Measurements from ENCODE around the gene PPARG.

PPARG gene

DNA sequence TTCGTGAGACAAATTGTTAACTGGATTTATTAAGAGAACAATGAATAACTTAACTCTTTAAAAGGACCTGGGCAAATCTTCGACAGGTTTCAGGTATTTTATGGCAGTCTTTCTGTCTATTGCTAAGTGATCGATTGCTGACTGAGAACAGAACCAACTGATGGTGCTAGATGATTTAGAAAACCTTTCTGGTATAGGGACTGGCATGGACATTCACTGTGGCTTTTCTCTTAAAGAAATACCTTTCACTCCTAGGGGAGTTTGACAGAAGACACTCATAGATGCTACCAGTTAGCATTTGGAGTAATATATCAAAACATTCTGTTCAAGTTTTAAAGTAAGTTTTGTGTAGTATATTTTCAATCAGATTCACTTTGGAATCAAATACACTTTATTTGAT lies 654 bp downstream of the PPARG start:
- H3K27me3 ChIP-seq (ENCODE audit: insufficient read depth, insufficient read length), result peaks cover 55% of the 10 kb centered on the region
- no peak overlapping the region for H3K9ac ChIP-seq (ENCODE audit: insufficient read length, low read depth)
- DNase-seq (ENCODE audit: low read depth, low spot score), result no peak
- no peak overlapping the region for H3K4me3 ChIP-seq (ENCODE audit: insufficient read length, low read depth)
- H3K4me1 ChIP-seq (ENCODE audit: insufficient read depth, insufficient read length), result no peaks in the 10 kb centered on the region
- H3K36me3 ChIP-seq (ENCODE audit: insufficient read depth, insufficient read length, low read length), result no peaks in the 10 kb centered on the region
- no peak for TF ChIP-seq ZNF274 (IDR thresholded peaks at IDR 0.05; ENCODE audit: low read depth, low read length)
- no peak for TF ChIP-seq YY1 (IDR thresholded peaks at IDR 0.05; ENCODE audit: insufficient read depth, insufficient read length)
- TF ChIP-seq SUZ12 (IDR thresholded peaks at IDR 0.05; ENCODE audit: extremely low read depth, insufficient read depth, insufficient read length), result no peak
- no peaks in the 10 kb centered on the region for H3K9me3 ChIP-seq (ENCODE audit: insufficient read depth, low read length)

DNA sequence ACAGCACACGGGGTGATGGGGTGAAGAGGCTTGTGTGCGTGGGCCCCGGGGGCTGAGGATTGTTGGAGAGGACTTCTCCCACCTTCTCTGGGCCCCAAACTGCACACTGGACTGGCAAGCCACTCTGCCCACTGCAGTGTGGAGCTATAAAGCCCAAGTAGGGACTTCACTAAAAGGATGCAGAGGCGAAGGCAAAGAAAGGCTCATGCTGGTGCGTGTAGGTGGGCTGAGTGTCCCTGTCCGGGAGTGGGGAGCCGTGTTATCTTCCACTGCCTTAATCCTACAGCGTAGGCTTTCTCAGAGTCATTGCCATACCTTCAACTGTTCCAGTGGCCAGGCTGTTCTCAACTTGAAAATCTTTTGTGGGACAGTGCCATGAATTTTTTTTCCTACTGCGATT lies 3.9 kb downstream of the PPARG start:
- Histone ChIP-seq H3K36me3 (ENCODE audit: insufficient read depth, insufficient read length, low read length) (no peaks in the 10 kb centered on the region), H3K9me3 (ENCODE audit: insufficient read depth, low read length) (no peaks in the 10 kb centered on the region), H3K27me3 (ENCODE audit: insufficient read depth, insufficient read length) (peaks cover 30% of the 10 kb centered on the region), H3K9ac (ENCODE audit: insufficient read length, low read depth) (no peak overlapping the region), H3K4me1 (ENCODE audit: insufficient read depth, insufficient read length) (no peaks in the 10 kb centered on the region), H3K4me3 (ENCODE audit: insufficient read length, low read depth) (no peak overlapping the region)
- DNase-seq (ENCODE audit: low read depth, low spot score), result no peak
- no peak for TF ChIP-seq YY1 (IDR thresholded peaks at IDR 0.05; ENCODE audit: insufficient read depth, insufficient read length)

DNA sequence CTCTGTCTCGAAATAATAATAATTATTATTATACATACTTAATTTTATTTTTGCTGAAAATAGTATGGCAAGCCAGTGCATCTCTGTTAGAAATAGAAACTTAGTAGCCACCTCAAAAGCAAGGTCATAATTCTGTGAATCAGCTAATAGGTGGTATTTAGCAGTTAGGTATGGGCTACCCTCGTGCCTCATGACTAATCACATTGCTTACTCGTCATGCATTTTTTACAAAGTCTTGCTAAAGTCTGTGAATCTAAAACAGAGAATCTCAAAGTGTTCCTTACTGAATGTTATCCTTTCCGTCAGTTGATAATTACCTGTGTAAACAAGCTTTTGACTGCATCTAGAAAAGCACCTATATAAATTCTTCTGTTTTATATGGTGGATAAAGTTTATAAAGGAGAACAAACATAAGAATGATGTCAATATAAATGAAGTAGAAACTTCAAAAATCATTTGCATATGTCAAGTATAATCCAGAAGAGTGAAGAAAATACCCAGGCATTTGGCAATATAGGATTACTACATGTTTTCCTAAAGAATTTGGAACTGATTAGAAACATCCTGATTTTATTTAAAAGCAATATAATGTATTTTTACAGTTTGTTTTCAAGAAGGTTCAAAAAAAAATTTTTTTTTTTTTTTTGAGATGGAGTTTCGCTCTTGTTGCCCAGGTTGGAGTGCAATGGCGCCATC lies 6.2 kb downstream of the PPARG start:
- Histone ChIP-seq H3K9me3 (ENCODE audit: insufficient read depth, low read length) (no peaks in the 10 kb centered on the region), H3K9ac (ENCODE audit: insufficient read length, low read depth) (no peak overlapping the region), H3K36me3 (ENCODE audit: insufficient read depth, insufficient read length, low read length) (no peaks in the 10 kb centered on the region), H3K4me1 (ENCODE audit: insufficient read depth, insufficient read length) (no peaks in the 10 kb centered on the region), H3K27me3 (ENCODE audit: insufficient read depth, insufficient read length) (peaks cover 10% of the 10 kb centered on the region), H3K4me3 (ENCODE audit: insufficient read length, low read depth) (no peak overlapping the region)
- no peak for DNase-seq (ENCODE audit: low read depth, low spot score)
- TF ChIP-seq YY1 (IDR thresholded peaks at IDR 0.05; ENCODE audit: insufficient read depth, insufficient read length) (no peak), SUZ12 (IDR thresholded peaks at IDR 0.05; ENCODE audit: extremely low read depth, insufficient read depth, insufficient read length) (no peak), ZNF274 (IDR thresholded peaks at IDR 0.05; ENCODE audit: low read depth, low read length) (no peak)

DNA sequence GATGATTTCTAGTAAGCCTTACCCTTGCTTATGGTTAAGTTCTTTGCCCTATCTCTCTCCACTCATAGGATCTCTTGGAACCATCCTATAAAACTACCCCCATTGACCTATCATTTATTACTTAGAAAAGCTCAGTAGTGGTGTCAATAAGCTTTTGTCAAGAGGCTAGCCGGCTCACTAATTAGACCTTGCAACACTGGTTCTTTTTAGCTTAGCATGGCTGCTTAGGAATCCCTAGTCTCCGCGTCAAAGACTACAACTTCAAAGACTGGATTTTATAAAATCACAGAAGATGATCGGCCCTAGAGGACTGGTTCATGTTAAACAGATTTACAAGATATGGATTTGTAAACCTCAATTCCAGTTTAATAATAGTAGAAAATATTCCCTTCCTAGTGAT lies 7.6 kb downstream of the PPARG start:
- no peak overlapping the region for H3K4me3 ChIP-seq (ENCODE audit: insufficient read length, low read depth)
- no peaks in the 10 kb centered on the region for H3K36me3 ChIP-seq (ENCODE audit: insufficient read depth, insufficient read length, low read length)
- H3K27me3 ChIP-seq (ENCODE audit: insufficient read depth, insufficient read length), result peaks cover 2% of the 10 kb centered on the region
- TF ChIP-seq SUZ12 (IDR thresholded peaks at IDR 0.05; ENCODE audit: extremely low read depth, insufficient read depth, insufficient read length) (no peak), YY1 (IDR thresholded peaks at IDR 0.05; ENCODE audit: insufficient read depth, insufficient read length) (no peak), ZNF274 (IDR thresholded peaks at IDR 0.05; ENCODE audit: low read depth, low read length) (no peak)
- H3K9ac ChIP-seq (ENCODE audit: insufficient read length, low read depth), result no peak overlapping the region
- H3K9me3 ChIP-seq (ENCODE audit: insufficient read depth, low read length), result no peaks in the 10 kb centered on the region
- DNase-seq (ENCODE audit: low read depth, low spot score), result no peak
- no peaks in the 10 kb centered on the region for H3K4me1 ChIP-seq (ENCODE audit: insufficient read depth, insufficient read length)

DNA sequence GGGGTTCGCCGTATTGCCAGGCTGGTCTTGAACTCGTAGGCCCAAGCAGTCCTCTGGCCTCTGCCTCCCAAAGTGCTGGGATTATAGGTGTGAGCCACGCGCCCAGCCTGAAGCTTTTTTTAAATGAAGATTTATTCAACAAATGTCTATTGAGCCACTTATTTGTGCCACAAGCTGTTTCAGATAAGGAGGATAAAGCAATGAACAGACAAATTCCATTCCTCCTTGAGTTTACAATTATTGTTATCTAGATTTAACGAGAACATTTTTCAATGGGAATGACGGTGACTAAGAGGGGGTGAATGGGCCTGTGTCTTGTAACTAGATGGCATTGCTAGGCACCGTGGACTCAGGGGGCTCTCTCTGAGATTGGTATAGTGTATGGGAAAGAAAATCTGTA lies 10.2 kb downstream of the PPARG start:
- Histone ChIP-seq H3K27me3 (ENCODE audit: insufficient read depth, insufficient read length) (no peaks in the 10 kb centered on the region), H3K4me3 (ENCODE audit: insufficient read length, low read depth) (no peak overlapping the region), H3K4me1 (ENCODE audit: insufficient read depth, insufficient read length) (no peaks in the 10 kb centered on the region), H3K9ac (ENCODE audit: insufficient read length, low read depth) (no peak overlapping the region), H3K9me3 (ENCODE audit: insufficient read depth, low read length) (no peaks in the 10 kb centered on the region), H3K36me3 (ENCODE audit: insufficient read depth, insufficient read length, low read length) (no peaks in the 10 kb centered on the region)
- TF ChIP-seq ZNF274 (IDR thresholded peaks at IDR 0.05; ENCODE audit: low read depth, low read length), result no peak
- no peak for TF ChIP-seq YY1 (IDR thresholded peaks at IDR 0.05; ENCODE audit: insufficient read depth, insufficient read length)
- no peak for TF ChIP-seq SUZ12 (IDR thresholded peaks at IDR 0.05; ENCODE audit: extremely low read depth, insufficient read depth, insufficient read length)
- no peak for DNase-seq (ENCODE audit: low read depth, low spot score)

DNA sequence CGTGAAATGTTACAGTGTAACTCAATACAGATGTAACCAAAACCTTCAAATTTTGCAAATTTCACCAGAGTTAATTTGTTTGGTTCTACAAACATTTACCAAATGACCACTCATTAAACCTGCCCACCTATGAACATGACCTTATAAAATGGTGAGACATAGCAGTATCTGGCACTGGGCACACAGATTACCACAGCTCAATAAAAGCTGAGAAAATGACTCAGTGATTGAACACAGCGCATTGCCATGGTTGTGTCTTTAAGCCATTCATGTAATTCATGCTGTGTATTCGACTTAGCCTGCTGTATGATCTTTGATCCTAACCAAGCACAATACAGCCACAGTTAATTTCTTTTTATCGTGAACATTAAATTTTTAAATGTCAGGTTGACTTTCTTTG lies 11.3 kb downstream of the PPARG start:
- H3K4me3 ChIP-seq (ENCODE audit: insufficient read length, low read depth), result no peak overlapping the region
- H3K9me3 ChIP-seq (ENCODE audit: insufficient read depth, low read length), result no peaks in the 10 kb centered on the region
- TF ChIP-seq SUZ12 (IDR thresholded peaks at IDR 0.05; ENCODE audit: extremely low read depth, insufficient read depth, insufficient read length) (no peak), YY1 (IDR thresholded peaks at IDR 0.05; ENCODE audit: insufficient read depth, insufficient read length) (no peak), ZNF274 (IDR thresholded peaks at IDR 0.05; ENCODE audit: low read depth, low read length) (no peak)
- H3K27me3 ChIP-seq (ENCODE audit: insufficient read depth, insufficient read length), result no peaks in the 10 kb centered on the region
- H3K4me1 ChIP-seq (ENCODE audit: insufficient read depth, insufficient read length), result no peaks in the 10 kb centered on the region
- DNase-seq (ENCODE audit: low read depth, low spot score), result no peak
- H3K36me3 ChIP-seq (ENCODE audit: insufficient read depth, insufficient read length, low read length), result no peaks in the 10 kb centered on the region
- no peak overlapping the region for H3K9ac ChIP-seq (ENCODE audit: insufficient read length, low read depth)

DNA sequence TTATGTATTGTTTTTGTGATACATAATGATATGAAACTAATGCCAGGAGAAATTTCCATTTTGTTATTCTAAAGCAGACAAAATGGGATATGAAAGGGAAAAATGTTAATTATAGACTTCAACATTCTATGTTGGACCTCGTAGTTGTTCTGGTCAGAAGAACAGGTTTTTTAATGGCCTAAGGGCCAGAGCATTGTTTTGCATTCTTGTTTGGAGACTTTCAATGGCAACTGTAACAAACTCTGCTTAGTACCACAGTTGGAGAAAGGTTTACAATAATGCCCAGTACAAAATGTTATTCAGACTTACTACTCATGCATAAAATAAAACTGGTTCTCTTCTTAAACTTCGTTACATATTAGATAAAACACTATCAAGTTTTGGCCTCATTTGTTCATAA lies 12.2 kb downstream of the PPARG start:
- Histone ChIP-seq H3K4me3 (ENCODE audit: insufficient read length, low read depth) (no peak overlapping the region), H3K4me1 (ENCODE audit: insufficient read depth, insufficient read length) (no peaks in the 10 kb centered on the region), H3K36me3 (ENCODE audit: insufficient read depth, insufficient read length, low read length) (no peaks in the 10 kb centered on the region), H3K27me3 (ENCODE audit: insufficient read depth, insufficient read length) (no peaks in the 10 kb centered on the region), H3K9ac (ENCODE audit: insufficient read length, low read depth) (no peak overlapping the region), H3K9me3 (ENCODE audit: insufficient read depth, low read length) (no peaks in the 10 kb centered on the region)
- no peak for DNase-seq (ENCODE audit: low read depth, low spot score)
- no peak for TF ChIP-seq SUZ12 (IDR thresholded peaks at IDR 0.05; ENCODE audit: extremely low read depth, insufficient read depth, insufficient read length)
- TF ChIP-seq ZNF274 (IDR thresholded peaks at IDR 0.05; ENCODE audit: low read depth, low read length), result no peak
- no peak for TF ChIP-seq YY1 (IDR thresholded peaks at IDR 0.05; ENCODE audit: insufficient read depth, insufficient read length)
